CD4-positive, alpha-beta T cell (primary cell): Measurements from ENCODE around the gene PDIA4. TPM values are rescaled to one million over a fixed set of nuclear protein-coding genes. Genes with fewer than 3 reads are reported as not detected.
"Not testable (repeated sequence)": the region's sequence is repeated elsewhere in the genome, so short reads cannot be mapped to it uniquely, and the experiment has no call there.

Experiments used
- ATAC-seq: fragments of 200-7000 bp; cut with Tn5 transposase; one replicate; pipeline ENCODE4 v1.10.0; 2022; ENCODE audit warnings: mild to moderate bottlenecking; ENCODE audit not compliant: poor library complexity
- CTCF ChIA-PET: fragments of 350-600 bp; sonication (Branson Sonifier 250); formaldehyde crosslinking; loops from one replicate; lab custom pipeline; 2021; ENCODE audit warnings: antibody characterized with exemption, inconsistent platforms; lab: Charles Lee
- POLR2A ChIA-PET: fragments of 350-600 bp; sonication (Branson Sonifier 250); formaldehyde crosslinking; loops from one replicate; lab custom pipeline; 2021; ENCODE audit warnings: antibody characterized with exemption, inconsistent platforms; lab: Charles Lee
- DNase-seq, 14 experiments: peaks; one replicate each; pipeline ENCODE4 v3.0.0-alpha.2; 2013 to 2020; ENCODE audit warnings: mixed read lengths in 2 of 14
- H3K27ac ChIP-seq, 2 donors: one replicate each; pipeline versions ENCODE4 v1.5.1 to v1.7.0; 2013; ENCODE audit warnings: low read length in 2 of 2, low read depth in 1 of 2, mild to moderate bottlenecking in 1 of 2
- H3K27me3 ChIP-seq, 2 experiments: 1 replicate in 1 of 2; 2 replicates in 1 of 2; pipeline versions ENCODE4 v1.6.1 to v1.7.0; 2013; ENCODE audit warnings: low read length in 2 of 2, control low read depth in 1 of 2, mild to moderate bottlenecking in 1 of 2, moderate library complexity in 1 of 2; ENCODE audit not compliant: insufficient read depth in 2 of 2, control insufficient read depth in 1 of 2
- H3K36me3 ChIP-seq: one replicate; pipeline ENCODE4 v1.6.1; 2013; ENCODE audit warnings: low read length, control low read depth; ENCODE audit not compliant: insufficient read depth
- H3K4me1 ChIP-seq: one replicate; pipeline ENCODE4 v1.6.1; 2013; ENCODE audit warnings: low read length, control low read depth; ENCODE audit not compliant: insufficient read depth
- H3K4me3 ChIP-seq: one replicate; pipeline ENCODE4 v1.5.1; 2013; ENCODE audit warnings: mild to moderate bottlenecking, low read length, moderate library complexity
- H3K9me3 ChIP-seq, 2 experiments: 1 replicate in 1 of 2; 2 replicates in 1 of 2; pipeline versions ENCODE4 v1.6.1 to v1.7.0; 2013; ENCODE audit warnings: low read length in 2 of 2, mild to moderate bottlenecking in 2 of 2, control low read depth in 1 of 2, moderate library complexity in 1 of 2; ENCODE audit not compliant: control insufficient read depth in 1 of 2, insufficient read depth in 1 of 2
- H3K27ac Mint-ChIP-seq: one replicate; pipeline ENCODE4 v1.8.0; 2020; ENCODE audit warnings: mixed read lengths
- H3K27me3 Mint-ChIP-seq: one replicate; pipeline ENCODE4 v1.8.0; 2021; ENCODE audit warnings: mixed read lengths
- H3K36me3 Mint-ChIP-seq: one replicate; pipeline ENCODE4 v1.8.0; 2021; ENCODE audit warnings: low read depth, mixed read lengths
- H3K4me1 Mint-ChIP-seq: one replicate; pipeline ENCODE4 v1.8.0; 2021; ENCODE audit warnings: low read depth, mixed read lengths
- H3K4me3 Mint-ChIP-seq: one replicate; pipeline ENCODE4 v1.8.0; 2020; ENCODE audit warnings: mild to moderate bottlenecking, mixed read lengths
- H3K9me3 Mint-ChIP-seq: one replicate; pipeline ENCODE4 v1.8.0; 2020; ENCODE audit warnings: mixed read lengths
- intact Hi-C, 2 experiments: fragments of 100-400 bp; cut with DNase I in 1 of 2; cut with micrococcal nuclease in 1 of 2; formaldehyde crosslinking; loops; one replicate each; pipeline versions ENCODE4 v1.15.1 to v1.9.0; 2023 to 2025; cut with DNase I, micrococcal nuclease
- total RNA-seq, 174 experiments: library from RNA in 2 of 174; stranded (reverse) in 2 of 174; gene quantifications; one replicate each; pipeline ENCODE4 v1.2.3 and lab custom pipeline; 2021 to 2026
- TF ChIP-seq, protein P1 (sequence below): fragments of 200-600 bp; IDR thresholded peaks from one replicate; pipeline ENCODE4 v1.8.0; 2022; ENCODE audit warnings: antibody characterized with exemption, mild to moderate bottlenecking

Gene PDIA4
- total RNA-seq, 2 experiments from 2014 or later: 19.5 to 19.9 TPM

DNA sequence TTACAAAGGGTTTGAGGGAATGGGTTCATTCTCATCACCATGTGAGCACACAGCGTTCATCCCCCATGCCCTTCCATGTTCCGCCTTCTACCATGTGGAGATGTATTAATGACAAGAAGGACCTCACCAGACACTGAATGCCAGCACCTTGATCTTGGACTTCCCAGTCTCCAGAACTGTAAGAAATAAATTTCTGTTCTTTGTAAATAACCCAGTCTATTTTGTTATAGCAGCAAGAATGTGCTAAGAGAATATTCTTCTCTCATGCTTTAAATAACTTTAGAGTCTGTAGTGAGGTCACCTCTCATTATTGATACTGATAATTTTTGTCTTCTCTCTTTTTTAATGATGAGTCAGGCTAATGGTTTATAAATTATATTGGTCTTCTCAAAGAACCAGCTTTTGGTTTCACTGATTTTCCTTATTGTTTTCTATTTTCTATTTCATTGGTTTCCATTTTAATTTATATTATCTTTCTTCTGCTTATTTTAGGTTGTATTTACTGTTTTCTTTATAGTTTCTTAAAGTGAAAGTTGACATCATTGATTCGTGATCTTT lies 3.1 kb upstream of the PDIA4 start:
- no peak overlapping the region for H3K4me3 Mint-ChIP-seq
- no peak overlapping the region for H3K27ac ChIP-seq
- ATAC-seq (no peak), DNase-seq (no peak)
- intact Hi-C loops: no loop called here
- TF ChIP-seq, protein P1, sequence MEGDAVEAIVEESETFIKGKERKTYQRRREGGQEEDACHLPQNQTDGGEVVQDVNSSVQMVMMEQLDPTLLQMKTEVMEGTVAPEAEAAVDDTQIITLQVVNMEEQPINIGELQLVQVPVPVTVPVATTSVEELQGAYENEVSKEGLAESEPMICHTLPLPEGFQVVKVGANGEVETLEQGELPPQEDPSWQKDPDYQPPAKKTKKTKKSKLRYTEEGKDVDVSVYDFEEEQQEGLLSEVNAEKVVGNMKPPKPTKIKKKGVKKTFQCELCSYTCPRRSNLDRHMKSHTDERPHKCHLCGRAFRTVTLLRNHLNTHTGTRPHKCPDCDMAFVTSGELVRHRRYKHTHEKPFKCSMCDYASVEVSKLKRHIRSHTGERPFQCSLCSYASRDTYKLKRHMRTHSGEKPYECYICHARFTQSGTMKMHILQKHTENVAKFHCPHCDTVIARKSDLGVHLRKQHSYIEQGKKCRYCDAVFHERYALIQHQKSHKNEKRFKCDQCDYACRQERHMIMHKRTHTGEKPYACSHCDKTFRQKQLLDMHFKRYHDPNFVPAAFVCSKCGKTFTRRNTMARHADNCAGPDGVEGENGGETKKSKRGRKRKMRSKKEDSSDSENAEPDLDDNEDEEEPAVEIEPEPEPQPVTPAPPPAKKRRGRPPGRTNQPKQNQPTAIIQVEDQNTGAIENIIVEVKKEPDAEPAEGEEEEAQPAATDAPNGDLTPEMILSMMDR: no peak
- H3K9me3 Mint-ChIP-seq: no peaks in the 10 kb centered on the region
- POLR2A ChIA-PET: no interaction called here
- H3K36me3 Mint-ChIP-seq: no peaks in the 10 kb centered on the region
- no peaks in the 10 kb centered on the region for H3K36me3 ChIP-seq
- H3K27ac Mint-ChIP-seq: no peak overlapping the region
- CTCF ChIA-PET: interaction anchor here (0.7 kb wide), 1 partner anchor 34 kb away, joined by 3 read pairs; no protein-coding TSS in a partner anchor
- H3K4me3 ChIP-seq: no peak overlapping the region
- no peaks in the 10 kb centered on the region for H3K27me3 ChIP-seq
- peaks cover 0 to 2% of the 10 kb centered on the region in 2 experiments for H3K9me3 ChIP-seq
- peaks cover 24% of the 10 kb centered on the region for H3K4me1 ChIP-seq
- no peaks in the 10 kb centered on the region for H3K27me3 Mint-ChIP-seq
- H3K4me1 Mint-ChIP-seq: peaks cover 30% of the 10 kb centered on the region

DNA sequence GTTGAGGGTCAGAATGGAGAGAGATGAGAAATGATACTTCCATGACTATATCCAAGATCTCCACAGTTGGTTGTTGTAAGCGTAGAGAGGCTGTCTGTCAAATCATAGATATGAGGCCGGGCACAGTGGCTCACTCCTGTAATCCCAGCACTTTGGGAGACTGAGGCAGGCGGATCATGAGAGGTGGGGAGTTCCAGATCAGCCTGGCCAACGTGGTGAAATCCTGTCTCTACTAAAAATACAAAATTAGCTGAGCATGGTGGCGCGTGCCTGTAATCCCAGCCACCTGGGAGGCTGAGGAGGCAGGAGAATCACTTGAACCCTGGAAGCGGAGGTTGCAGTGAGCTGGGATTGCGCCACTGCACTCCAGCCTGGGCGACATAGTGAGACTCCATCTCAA lies 2.1 kb upstream of the PDIA4 start:
- H3K4me1 Mint-ChIP-seq: peaks cover 40% of the 10 kb centered on the region
- H3K4me3 Mint-ChIP-seq, DNase-seq, H3K36me3 ChIP-seq, H3K27me3 ChIP-seq, ATAC-seq, H3K27me3 Mint-ChIP-seq, H3K36me3 Mint-ChIP-seq, H3K9me3 Mint-ChIP-seq, POLR2A ChIA-PET, H3K27ac ChIP-seq, intact Hi-C loops, H3K4me3 ChIP-seq, H3K9me3 ChIP-seq, H3K27ac Mint-ChIP-seq: not testable (repeated sequence)
- CTCF ChIA-PET: interaction anchor here (3.0 kb wide), 1 partner anchor 35 kb away, joined by 22 read pairs; no protein-coding TSS in a partner anchor
- peaks cover 32% of the 10 kb centered on the region for H3K4me1 ChIP-seq

DNA sequence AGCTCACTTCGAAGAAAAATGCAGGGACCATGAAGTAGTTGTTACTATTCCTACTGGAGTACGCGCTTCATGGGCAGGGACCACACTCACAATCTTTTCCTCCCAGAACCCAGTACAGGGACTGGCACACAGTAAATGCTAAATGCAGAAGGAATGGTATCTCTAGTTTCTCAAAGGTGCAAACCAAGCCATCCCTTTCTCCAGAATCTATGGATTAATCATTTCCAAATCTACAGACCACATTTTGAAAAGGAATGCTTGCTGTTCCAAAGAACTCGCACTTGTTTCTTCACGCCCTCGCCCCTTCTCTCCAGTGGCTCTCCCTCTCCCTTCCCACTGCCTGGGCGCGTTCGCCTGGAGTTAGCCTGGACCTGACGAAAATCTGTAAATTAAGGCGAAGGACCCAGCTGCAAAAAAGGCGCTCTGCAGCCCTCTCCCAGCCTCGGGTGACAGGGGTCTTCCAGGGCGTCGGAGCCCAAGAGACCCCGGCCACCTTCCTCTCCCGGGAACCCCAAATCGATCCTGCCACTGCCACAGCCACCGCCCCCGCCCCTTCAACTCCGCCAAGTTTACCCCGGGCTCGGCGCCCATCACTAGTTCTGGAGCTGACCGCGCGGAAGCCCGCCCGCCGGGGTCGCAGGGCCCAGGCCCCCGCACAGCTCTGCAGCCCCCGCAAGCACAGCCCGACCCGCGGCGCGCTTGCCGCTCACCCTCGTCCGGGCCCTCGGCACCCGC lies 527 bp downstream of the PDIA4 start:
- ATAC-seq (no peak), DNase-seq (peak in 2 of 14 experiments; percentile 6 to 17)
- peak overlapping the region; percentile 90 for H3K4me3 Mint-ChIP-seq
- H3K27me3 Mint-ChIP-seq: no peaks in the 10 kb centered on the region
- peak overlapping the region; percentile 91 for H3K27ac Mint-ChIP-seq
- Histone ChIP-seq H3K36me3 (peaks cover 5% of the 10 kb centered on the region), H3K4me1 (peaks cover 44% of the 10 kb centered on the region), H3K9me3 (no peaks in the 10 kb centered on the region), H3K4me3 (peak overlapping the region; percentile 87), H3K27me3 (no peaks in the 10 kb centered on the region), H3K27ac (peak overlapping the region; percentile 70 to 71)
- TF ChIP-seq, protein P1: no peak
- H3K9me3 Mint-ChIP-seq: no peaks in the 10 kb centered on the region
- POLR2A ChIA-PET: interaction anchor here (0.7 to 4.6 kb wide), 12 partner anchors 16 to 329 kb away, joined by 3 to 32 read pairs (median 6); partner anchors contain the start of genes CUL1, ZNF398, ZNF425 and ZNF786
- intact Hi-C loops: loop anchor here (1.0 to 10.0 kb wide), 12 partner anchors 21 to 470 kb away; partner anchors contain the start of genes ZNF786 (in 2 of the 2), EZH2 (in 1 of the 2), ZNF398 (in 1 of the 2) and ZNF746 (in 1 of the 2)
- CTCF ChIA-PET: interaction anchor here (0.9 to 3.0 kb wide), 7 partner anchors 20 to 119 kb away, joined by 3 to 22 read pairs (median 4); partner anchors contain the start of genes ZNF398 and ZNF425
- H3K4me1 Mint-ChIP-seq: peaks cover 60% of the 10 kb centered on the region
- peaks cover 15% of the 10 kb centered on the region for H3K36me3 Mint-ChIP-seq
